Breast epithelium (tissue), 4 donors: ENCODE measurements around the gene C16orf96. TPM values are rescaled to one million over a fixed set of nuclear protein-coding genes. Genes with fewer than 3 reads are reported as not detected.

Experiments
- DNase-seq, 2 donors: peaks; one replicate each; pipeline ENCODE4 v3.0.0-alpha.2; 2019; ENCODE audit warnings: low spot score in 2 of 2
- H3K27ac ChIP-seq, 2 donors: fragments of 200-600 bp; sonication (generic) in 1 of 2; one replicate each; pipeline ENCODE4 v1.5.1; 2016 to 2019; ENCODE audit warnings: mild to moderate bottlenecking in 1 of 2
- H3K27me3 ChIP-seq, 2 donors: fragments of 200-600 bp; sonication (generic) in 1 of 2; one replicate each; pipeline versions ENCODE4 v1.5.1 to v1.6.0; 2017 to 2019; ENCODE audit warnings: control low read depth in 1 of 2, mild to moderate bottlenecking in 1 of 2
- H3K36me3 ChIP-seq: fragments of 200-600 bp; one replicate; pipeline ENCODE4 v1.5.1; 2019
- H3K4me1 ChIP-seq, 2 donors: fragments of 200-600 bp; sonication (generic); one replicate each; pipeline ENCODE4 v1.5.1; 2016 to 2019; ENCODE audit warnings: control low read depth in 1 of 2
- H3K4me3 ChIP-seq, 3 donors: fragments of 200-600 bp; sonication (generic); 1 replicate in 2 of 3; 2 replicates in 1 of 3; pipeline ENCODE4 v1.5.1; 2016 to 2019; ENCODE audit warnings: mild to moderate bottlenecking in 3 of 3, moderate library complexity in 2 of 3
- H3K9me3 ChIP-seq, 2 donors: fragments of 200-600 bp; sonication (generic) in 1 of 2; one replicate each; pipeline ENCODE4 v1.5.1; 2016 to 2019; ENCODE audit warnings: control low read depth in 1 of 2
- POLR2A ChIP-seq: fragments of 450-650 bp; IDR thresholded peaks from one replicate; pipeline ENCODE4 v1.6.1; 2016; ENCODE audit warnings: antibody characterized with exemption, mild to moderate bottlenecking, moderate library complexity
- POLR2AphosphoS5 ChIP-seq, 3 donors: sonication (generic); formaldehyde crosslinking; IDR thresholded peaks; one replicate each; pipeline ENCODE4 v1.6.1; 2017; ENCODE audit warnings: antibody characterized with exemption in 3 of 3
- intact Hi-C: fragments of 100-400 bp; cut with DNase I; formaldehyde crosslinking; loops from one replicate; pipeline ENCODE4 v1.15.1; 2023; ENCODE audit warnings: low total_unique reads
- total RNA-seq, 3 donors: library from RNA; depleted of rRNA; stranded (reverse); fragments of >200 nt; gene quantifications; one replicate each; pipeline ENCODE4 v1.1.0, GENCODE V29; 2016
- TF ChIP-seq, protein P1 (sequence below), 3 donors: fragments of 450-650 bp; IDR thresholded peaks; one replicate each; pipeline ENCODE4 v1.5.1; 2016 to 2017; ENCODE audit warnings: antibody characterized with exemption in 3 of 3, mild to moderate bottlenecking in 3 of 3, moderate library complexity in 3 of 3

The C16orf96 gene
- total RNA-seq, 3 donors from 2014 or later = not detected

DNA sequence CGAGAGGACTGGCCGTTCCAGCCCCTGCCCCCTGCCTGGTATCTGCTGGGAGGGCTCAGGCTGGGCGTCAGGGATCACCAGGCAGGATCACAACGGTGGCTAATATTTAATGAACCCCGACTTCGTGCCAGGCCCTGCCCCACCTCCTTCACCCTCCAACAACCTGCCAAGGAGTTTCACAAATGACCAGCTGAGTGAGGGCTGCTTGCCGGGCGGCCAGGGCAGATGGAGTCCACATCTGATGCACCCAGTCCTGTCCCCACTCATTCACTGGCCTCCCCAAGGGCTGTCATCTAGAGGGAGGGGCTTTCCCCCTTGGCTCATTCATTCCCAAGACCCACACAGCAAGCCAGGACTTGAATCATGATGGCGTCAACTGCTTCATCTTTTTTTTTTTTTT is 41.0 kb downstream of the C16orf96 start:
- no peak for TF ChIP-seq POLR2A
- TF ChIP-seq POLR2AphosphoS5 (IDR thresholded peaks at IDR 0.05) = no peak
- TF ChIP-seq, protein P1, sequence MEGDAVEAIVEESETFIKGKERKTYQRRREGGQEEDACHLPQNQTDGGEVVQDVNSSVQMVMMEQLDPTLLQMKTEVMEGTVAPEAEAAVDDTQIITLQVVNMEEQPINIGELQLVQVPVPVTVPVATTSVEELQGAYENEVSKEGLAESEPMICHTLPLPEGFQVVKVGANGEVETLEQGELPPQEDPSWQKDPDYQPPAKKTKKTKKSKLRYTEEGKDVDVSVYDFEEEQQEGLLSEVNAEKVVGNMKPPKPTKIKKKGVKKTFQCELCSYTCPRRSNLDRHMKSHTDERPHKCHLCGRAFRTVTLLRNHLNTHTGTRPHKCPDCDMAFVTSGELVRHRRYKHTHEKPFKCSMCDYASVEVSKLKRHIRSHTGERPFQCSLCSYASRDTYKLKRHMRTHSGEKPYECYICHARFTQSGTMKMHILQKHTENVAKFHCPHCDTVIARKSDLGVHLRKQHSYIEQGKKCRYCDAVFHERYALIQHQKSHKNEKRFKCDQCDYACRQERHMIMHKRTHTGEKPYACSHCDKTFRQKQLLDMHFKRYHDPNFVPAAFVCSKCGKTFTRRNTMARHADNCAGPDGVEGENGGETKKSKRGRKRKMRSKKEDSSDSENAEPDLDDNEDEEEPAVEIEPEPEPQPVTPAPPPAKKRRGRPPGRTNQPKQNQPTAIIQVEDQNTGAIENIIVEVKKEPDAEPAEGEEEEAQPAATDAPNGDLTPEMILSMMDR (IDR thresholded peaks at IDR 0.05) = no peak
- no peak for DNase-seq
- Histone ChIP-seq H3K36me3 (no peaks in the 10 kb centered on the region), H3K4me3 (no peak overlapping the region), H3K27me3 (no peaks in the 10 kb centered on the region), H3K4me1 (no peaks in the 10 kb centered on the region), H3K9me3 (no peaks in the 10 kb centered on the region), H3K27ac (no peak overlapping the region)
- intact Hi-C loops = no loop called here

DNA sequence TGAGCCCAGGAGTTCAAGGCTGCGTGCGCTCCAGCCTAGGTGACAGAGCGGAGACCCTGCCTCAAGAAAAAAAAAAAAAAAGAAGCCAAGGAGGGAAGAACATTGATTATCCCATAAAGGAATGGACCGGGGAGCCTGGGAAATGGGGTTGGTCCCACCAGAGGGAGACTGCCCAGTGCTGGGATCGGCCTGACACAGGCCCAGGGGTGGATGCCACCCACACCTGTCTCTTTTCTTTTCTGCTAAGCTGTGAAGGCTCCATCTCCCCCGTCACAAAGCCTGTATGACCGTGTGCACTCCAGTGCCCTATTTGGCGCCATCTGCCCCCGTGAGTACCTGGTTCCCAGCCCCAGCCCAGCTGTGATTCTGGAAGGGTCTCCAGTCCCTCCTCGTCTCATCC is 42.9 kb downstream of the C16orf96 start:
- Histone ChIP-seq H3K27me3 (no peaks in the 10 kb centered on the region), H3K9me3 (no peaks in the 10 kb centered on the region), H3K27ac (no peak overlapping the region), H3K4me3 (no peak overlapping the region), H3K36me3 (no peaks in the 10 kb centered on the region), H3K4me1 (no peaks in the 10 kb centered on the region)
- intact Hi-C loops = no loop called here
- no peak for DNase-seq
- TF ChIP-seq, protein P1 (IDR thresholded peaks at IDR 0.05) = no peak
- no peak for TF ChIP-seq POLR2A
- TF ChIP-seq POLR2AphosphoS5 (IDR thresholded peaks at IDR 0.05) = no peak

DNA sequence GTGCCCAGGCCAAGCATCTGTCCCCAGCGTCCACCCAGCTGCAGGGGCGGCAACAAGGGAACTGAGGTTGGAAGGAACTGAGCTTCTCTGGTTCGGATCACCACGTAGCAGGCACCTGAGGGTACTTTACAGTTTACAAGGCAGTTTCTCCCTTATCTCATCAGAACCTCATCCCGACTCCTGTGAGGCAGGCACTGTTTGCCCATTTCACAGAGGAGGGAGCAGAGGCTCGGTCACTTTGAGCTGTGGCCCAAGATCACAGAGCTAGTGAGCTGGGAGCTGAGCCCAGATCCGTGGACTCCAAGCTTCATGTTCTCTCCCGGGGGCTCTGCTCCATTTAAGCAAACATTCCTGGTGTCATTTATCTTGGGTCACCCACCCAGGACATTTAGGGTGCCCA is 43.4 kb downstream of the C16orf96 start:
- H3K9me3 ChIP-seq = no peaks in the 10 kb centered on the region
- no peaks in the 10 kb centered on the region for H3K27me3 ChIP-seq
- TF ChIP-seq POLR2AphosphoS5 (IDR thresholded peaks at IDR 0.05) (no peak), POLR2A (no peak)
- TF ChIP-seq, protein P1 (IDR thresholded peaks at IDR 0.05) = no peak
- no peaks in the 10 kb centered on the region for H3K4me1 ChIP-seq
- H3K27ac ChIP-seq = no peak overlapping the region
- intact Hi-C loops = no loop called here
- no peak overlapping the region for H3K4me3 ChIP-seq
- DNase-seq = no peak
- no peaks in the 10 kb centered on the region for H3K36me3 ChIP-seq

- intact Hi-C loops = no loop called here
- H3K27ac ChIP-seq = no peak overlapping the region
Observed at GRCh38 chr16:4601036-4601863, 45.1 kb downstream of the C16orf96 start.

GRCh38 chr16:4601864-4602186 is 45.7 kb downstream of the C16orf96 start:
- TF ChIP-seq POLR2A = no peak
- no peak for TF ChIP-seq POLR2AphosphoS5 (IDR thresholded peaks at IDR 0.05)
- TF ChIP-seq, protein P1 (IDR thresholded peaks at IDR 0.05) = no peak
- Histone ChIP-seq H3K36me3 (no peaks in the 10 kb centered on the region), H3K4me3 (peak overlapping the region in 2 of 3 donors; percentile 3 to 37), H3K27me3 (no peaks in the 10 kb centered on the region), H3K4me1 (no peaks in the 10 kb centered on the region), H3K9me3 (no peaks in the 10 kb centered on the region), H3K27ac (no peak overlapping the region)
- no peak for DNase-seq
- intact Hi-C loops = no loop called here

More at GRCh38 chr16:4601036-4601863, 45.1 kb downstream of the C16orf96 start:
- TF ChIP-seq POLR2AphosphoS5 (IDR thresholded peaks at IDR 0.05) (no peak), POLR2A (no peak)
- TF ChIP-seq, protein P1 (IDR thresholded peaks at IDR 0.05) = no peak
- Histone ChIP-seq H3K27me3 (no peaks in the 10 kb centered on the region), H3K36me3 (no peaks in the 10 kb centered on the region), H3K4me3 (peak overlapping the region in 2 of 3 donors; percentile 3 to 37), H3K4me1 (no peaks in the 10 kb centered on the region), H3K9me3 (no peaks in the 10 kb centered on the region)
- peak in 1 of 2 donors; percentile 64 for DNase-seq
